Endodermal cell (in vitro differentiated cells): Measurements from ENCODE around the gene CDH9. TPM values are rescaled to one million over a fixed set of nuclear protein-coding genes. Genes with fewer than 3 reads are reported as not detected.

ENCODE experiments used
- DNase-seq: peaks from one replicate; pipeline ENCODE4 v3.0.0-alpha.2; 2017
- H3K27ac ChIP-seq: 2 replicates; pipeline ENCODE4 v1.5.1; 2013; ENCODE audit warnings: mild to moderate bottlenecking, low read depth, low read length, moderate library complexity
- H3K27me3 ChIP-seq: 2 replicates; pipeline ENCODE4 v1.6.1; 2013; ENCODE audit warnings: mild to moderate bottlenecking, low read length, moderate library complexity; ENCODE audit not compliant: insufficient read depth, control insufficient read depth, poor library complexity, severe bottlenecking
- H3K36me3 ChIP-seq: 2 replicates; pipeline ENCODE4 v1.7.0; 2013; ENCODE audit warnings: mild to moderate bottlenecking, low read length, moderate library complexity; ENCODE audit not compliant: control insufficient read depth, insufficient read depth
- H3K4me1 ChIP-seq: one replicate; pipeline ENCODE4 v1.7.0; 2013; ENCODE audit warnings: low read length; ENCODE audit not compliant: control insufficient read depth, insufficient read depth
- H3K4me3 ChIP-seq: 2 replicates; pipeline ENCODE4 v1.5.1; 2013; ENCODE audit warnings: mild to moderate bottlenecking, low read length, moderate library complexity
- H3K9ac ChIP-seq: 2 replicates; pipeline ENCODE4 v1.6.1; 2013; ENCODE audit warnings: mild to moderate bottlenecking, low read length, moderate library complexity; ENCODE audit not compliant: poor library complexity, severe bottlenecking; ENCODE audit errors: extremely low read depth
- H3K9me3 ChIP-seq: 2 replicates; pipeline ENCODE4 v1.6.1; 2013; ENCODE audit warnings: mild to moderate bottlenecking, low read length, moderate library complexity; ENCODE audit not compliant: control insufficient read depth
- H3K27ac Mint-ChIP-seq: 2 replicates; pipeline ENCODE4 v1.8.0; 2020; ENCODE audit warnings: mixed read lengths
- H3K27me3 Mint-ChIP-seq: 2 replicates; pipeline ENCODE4 v1.8.0; 2021; ENCODE audit warnings: mild to moderate bottlenecking, mixed read lengths; ENCODE audit not compliant: insufficient read depth
- H3K36me3 Mint-ChIP-seq: 2 replicates; pipeline ENCODE4 v1.8.0; 2020; ENCODE audit warnings: low read depth, mixed read lengths
- H3K4me1 Mint-ChIP-seq: 2 replicates; pipeline ENCODE4 v1.8.0; 2020; ENCODE audit warnings: mixed read lengths
- H3K4me3 Mint-ChIP-seq: 2 replicates; pipeline ENCODE4 v1.8.0; 2020; ENCODE audit warnings: mild to moderate bottlenecking, moderate library complexity, mixed read lengths
- H3K9me3 Mint-ChIP-seq: 2 replicates; pipeline ENCODE4 v1.8.0; 2020; ENCODE audit warnings: mild to moderate bottlenecking, mixed read lengths
- WGBS, 2 experiments: methylation state at CpG; one replicate each; pipeline versions ENCODE4 v1.1.5 to v1.1.7; 2013; ENCODE audit warnings: missing lambda C conversion rate in 2 of 2, mixed read lengths in 1 of 2; ENCODE audit not compliant: insufficient coverage in 1 of 2, insufficient read length in 1 of 2; 5-methylcytosine and 5-hydroxymethylcytosine counted together
- total RNA-seq, 2 donors: library from RNA; stranded (reverse); fragmentation: NEBNext Ultra II Directional in 1 of 2; extraction: Animal tissue kit (Norgen Biotek cat#: 25700) in 1 of 2; gene quantifications; 2 replicates in 1 of 2; 3 replicates in 1 of 2; pipeline ENCODE4 v1.2.1, GENCODE V29; 2021
- TF ChIP-seq, protein P1 (sequence below): fragments of 200-600 bp; sonication (generic); conservative IDR thresholded peaks from 2 replicates; pipeline ENCODE4 v1.5.0; 2021; ENCODE audit warnings: antibody characterized with exemption, mild to moderate bottlenecking

The CDH9 gene
- total RNA-seq, 2 donors from 2014 or later = not detected

- Histone ChIP-seq H3K36me3 (no peaks in the 10 kb centered on the region), H3K4me3 (no peak overlapping the region), H3K27ac (no peak overlapping the region), H3K9ac (no peak overlapping the region), H3K9me3 (no peaks in the 10 kb centered on the region), H3K4me1 (no peaks in the 10 kb centered on the region), H3K27me3 (no peaks in the 10 kb centered on the region)
- Mint-ChIP-seq H3K27ac (no peak overlapping the region), H3K36me3 (no peaks in the 10 kb centered on the region), H3K4me1 (no peaks in the 10 kb centered on the region), H3K4me3 (no peak overlapping the region), H3K9me3 (no peaks in the 10 kb centered on the region), H3K27me3 (no peaks in the 10 kb centered on the region)
- TF ChIP-seq, protein P1, sequence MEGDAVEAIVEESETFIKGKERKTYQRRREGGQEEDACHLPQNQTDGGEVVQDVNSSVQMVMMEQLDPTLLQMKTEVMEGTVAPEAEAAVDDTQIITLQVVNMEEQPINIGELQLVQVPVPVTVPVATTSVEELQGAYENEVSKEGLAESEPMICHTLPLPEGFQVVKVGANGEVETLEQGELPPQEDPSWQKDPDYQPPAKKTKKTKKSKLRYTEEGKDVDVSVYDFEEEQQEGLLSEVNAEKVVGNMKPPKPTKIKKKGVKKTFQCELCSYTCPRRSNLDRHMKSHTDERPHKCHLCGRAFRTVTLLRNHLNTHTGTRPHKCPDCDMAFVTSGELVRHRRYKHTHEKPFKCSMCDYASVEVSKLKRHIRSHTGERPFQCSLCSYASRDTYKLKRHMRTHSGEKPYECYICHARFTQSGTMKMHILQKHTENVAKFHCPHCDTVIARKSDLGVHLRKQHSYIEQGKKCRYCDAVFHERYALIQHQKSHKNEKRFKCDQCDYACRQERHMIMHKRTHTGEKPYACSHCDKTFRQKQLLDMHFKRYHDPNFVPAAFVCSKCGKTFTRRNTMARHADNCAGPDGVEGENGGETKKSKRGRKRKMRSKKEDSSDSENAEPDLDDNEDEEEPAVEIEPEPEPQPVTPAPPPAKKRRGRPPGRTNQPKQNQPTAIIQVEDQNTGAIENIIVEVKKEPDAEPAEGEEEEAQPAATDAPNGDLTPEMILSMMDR = no peak
- no peak for DNase-seq
These were observed 22.6 kb downstream of the CDH9 start for GRCh38 chr5:27015758-27016157.

GRCh38 chr5:27011274-27011673, 27.1 kb downstream of the CDH9 start:
- no peak overlapping the region for H3K4me3 ChIP-seq
- TF ChIP-seq, protein P1 = no peak
- H3K4me1 ChIP-seq = no peaks in the 10 kb centered on the region
- DNase-seq = no peak
- Mint-ChIP-seq H3K4me1 (no peaks in the 10 kb centered on the region), H3K27ac (no peak overlapping the region), H3K4me3 (no peak overlapping the region), H3K27me3 (no peaks in the 10 kb centered on the region), H3K36me3 (no peaks in the 10 kb centered on the region), H3K9me3 (no peaks in the 10 kb centered on the region)
- 98 to 100% methylated on average over 4 of the region's 4 CpGs for WGBS, 2 experiments
- H3K9ac ChIP-seq = no peak overlapping the region
- H3K9me3 ChIP-seq = no peaks in the 10 kb centered on the region
- H3K27ac ChIP-seq = no peak overlapping the region
- H3K36me3 ChIP-seq = no peaks in the 10 kb centered on the region
- no peaks in the 10 kb centered on the region for H3K27me3 ChIP-seq

DNA sequence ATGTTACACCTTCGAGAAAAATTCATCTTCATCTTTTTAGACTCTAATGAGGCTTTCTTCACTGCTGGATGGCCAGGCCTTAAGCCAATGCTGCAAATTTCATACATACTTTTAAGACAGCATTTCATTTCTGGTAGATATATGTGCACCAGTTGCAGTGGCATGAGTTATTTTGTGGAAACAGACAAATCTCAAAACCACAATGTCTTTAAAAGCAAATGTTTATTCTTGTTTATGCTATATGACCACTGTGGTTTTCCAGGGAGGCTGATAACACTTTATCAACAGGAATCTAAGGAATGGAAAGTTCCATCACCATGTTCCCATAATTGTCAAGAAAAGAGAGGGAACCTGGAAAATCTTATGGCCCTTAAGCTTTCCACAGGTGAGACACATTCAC, 27.7 kb downstream of the CDH9 start:
- no peaks in the 10 kb centered on the region for H3K36me3 ChIP-seq
- H3K27me3 ChIP-seq = no peaks in the 10 kb centered on the region
- H3K4me3 Mint-ChIP-seq = no peak overlapping the region
- no peak overlapping the region for H3K27ac Mint-ChIP-seq
- H3K4me1 Mint-ChIP-seq = no peaks in the 10 kb centered on the region
- H3K9me3 Mint-ChIP-seq = no peaks in the 10 kb centered on the region
- H3K4me1 ChIP-seq = no peaks in the 10 kb centered on the region
- no peaks in the 10 kb centered on the region for H3K9me3 ChIP-seq
- WGBS, 2 experiments = 83 to 100% methylated on average over 1 of the region's 1 CpG
- no peak for DNase-seq
- H3K36me3 Mint-ChIP-seq = no peaks in the 10 kb centered on the region
- no peak overlapping the region for H3K9ac ChIP-seq
- TF ChIP-seq, protein P1 = no peak
- no peak overlapping the region for H3K27ac ChIP-seq
- no peaks in the 10 kb centered on the region for H3K27me3 Mint-ChIP-seq
- no peak overlapping the region for H3K4me3 ChIP-seq
